CD4-positive, alpha-beta T cell treated with Interleukin-2 at 100 ng/mL for 4 hours (primary cell): Measurements from ENCODE around the gene GPR137.
"Not testable (repeated sequence)": the region's sequence is repeated elsewhere in the genome, so short reads cannot be mapped to it uniquely, and the experiment has no call there.

Source experiments
- DNase-seq: peaks from one replicate; pipeline ENCODE4 v3.0.0-alpha.2; 2020; ENCODE audit warnings: low spot score

The GPR137 gene

GRCh38 chr11:64284962-64285884 lies at the start of gene GPR137:
GPR137 (plus strand) TSS chr11:64285848; CDS start chr11:64286525, 677 bp downstream.
- peak; percentile 91 for DNase-seq

- DNase-seq: no peak
These were observed 48.1 kb upstream of the GPR137 start for GRCh38 chr11:64237484-64237951.

GRCh38 chr11:64238076-64238475 lies 47.6 kb upstream of the GPR137 start:
- no peak for DNase-seq

GRCh38 chr11:64238999-64239398 lies 46.6 kb upstream of the GPR137 start:
- no peak for DNase-seq

- no peak for DNase-seq
These were observed 45.8 kb upstream of the GPR137 start for GRCh38 chr11:64239662-64240434.

- peak; percentile 98 for DNase-seq
These were observed 45.0 kb upstream of the GPR137 start, which contains the start of gene FKBP2 for GRCh38 chr11:64240435-64241240. FKBP2 (plus strand) TSS chr11:64241095; CDS start chr11:64242388, 1,293 bp downstream.

- peak; percentile 100 for DNase-seq
These were observed 44.5 kb upstream of the GPR137 start for GRCh38 chr11:64241241-64241490.

- no peak for DNase-seq
These were observed 43.9 kb upstream of the GPR137 start for GRCh38 chr11:64241491-64242374.

GRCh38 chr11:64243236-64243854 lies 42.3 kb upstream of the GPR137 start:
- DNase-seq: no peak

- DNase-seq: no peak
These were observed 41.5 kb upstream of the GPR137 start for GRCh38 chr11:64244107-64244506.

- no peak for DNase-seq
These were observed 40.7 kb upstream of the GPR137 start for GRCh38 chr11:64244966-64245365.

GRCh38 chr11:64245401-64245796 lies 40.2 kb upstream of the GPR137 start:
- peak; percentile 50 for DNase-seq

- DNase-seq: peak; percentile 84
These were observed 39.6 kb upstream of the GPR137 start for GRCh38 chr11:64245797-64246620.

- DNase-seq: not testable (repeated sequence)
These were observed 39.1 kb upstream of the GPR137 start for GRCh38 chr11:64246621-64246870.

- peak; percentile 78 for DNase-seq
These were observed 38.5 kb upstream of the GPR137 start, which contains the start of gene PPP1R14B for GRCh38 chr11:64246871-64247728. PPP1R14B (minus strand) TSS chr11:64246943; CDS start chr11:64246673, 270 bp downstream.

GRCh38 chr11:64247729-64248531 lies 37.7 kb upstream of the GPR137 start:
- DNase-seq: no peak

- DNase-seq: no peak
These were observed 37.1 kb upstream of the GPR137 start for GRCh38 chr11:64248578-64248977.

- no peak for DNase-seq
These were observed 36.6 kb upstream of the GPR137 start for GRCh38 chr11:64249038-64249437.
